ENCODE data around the gene RTP5. TPM values are rescaled to one million over a fixed set of nuclear protein-coding genes. Genes with fewer than 3 reads are reported as not detected.

The RTP5 gene
- total and polyA plus RNA-seq, 2 of the 8 experiments (the other 6 are each of a cell fraction or from before 2014, with no cell fraction given) = not detected

- TF ChIP-seq CTCF (IDR thresholded peaks at IDR 0.05; ENCODE audit: control extremely low read depth in 1 of 3, insufficient read depth in 1 of 3, low read depth in 1 of 3, low read length in 3 of 3) = no peak
- no peak for TF ChIP-seq TEAD4 (IDR thresholded peaks at IDR 0.05; ENCODE audit: low read depth, low read length)
- no peak for TF ChIP-seq HDAC2 (IDR thresholded peaks at IDR 0.05; ENCODE audit: borderline replicate concordance in 1 of 2, low read depth in 2 of 2, low read length in 2 of 2)
- TF ChIP-seq SP1 (IDR thresholded peaks at IDR 0.05; ENCODE audit: low read depth, low read length) = no peak
- no peak for TF ChIP-seq SP4 (IDR thresholded peaks at IDR 0.05; ENCODE audit: low read length)
These were observed 9.8 kb downstream of the RTP5 start (continued) for GRCh38 chr2:241879326-241879725.
